Measurements from ENCODE around the gene NRCAM. TPM values are rescaled to one million over a fixed set of nuclear protein-coding genes. Genes with fewer than 3 reads are reported as not detected.

NRCAM gene
- polyA plus RNA-seq, 3 donors: not detected

- H3K79me2 ChIP-seq (ENCODE audit: insufficient read depth, low read length): no peaks in the 10 kb centered on the region
- no peak overlapping the region for H3K9ac ChIP-seq (ENCODE audit: insufficient read depth, low read length, poor library complexity, severe bottlenecking)
- H3K9me3 ChIP-seq (replicated peaks in 1 of 2; ENCODE audit: control insufficient read depth in 1 of 2, insufficient read depth in 1 of 2, low read length in 2 of 2): no peaks in the 10 kb centered on the region
- Mint-ChIP-seq H3K9me3 (no peaks in the 10 kb centered on the region), H3K27me3 (ENCODE audit: low read depth in 3 of 3) (peaks cover 0 to 6% (median 0%) of the 10 kb centered on the region in 3 donors), H3K4me1 (no peaks in the 10 kb centered on the region), H3K36me3 (no peaks in the 10 kb centered on the region), H3K4me3 (no peak overlapping the region), H3K27ac (no peak overlapping the region)
- H3K27me3 ChIP-seq (ENCODE audit: control insufficient read depth in 2 of 2, insufficient read depth in 2 of 2, low read length in 2 of 2): peaks cover 0 to 2% of the 10 kb centered on the region in 2 donors
- H4K20me1 ChIP-seq (ENCODE audit: insufficient read depth, low read length): no peaks in the 10 kb centered on the region
- intact Hi-C loops (cut with micrococcal nuclease): no loop called here
- DNase-seq: no peak
- H3K4me2 ChIP-seq (replicated peaks; ENCODE audit: extremely low read depth, low read length, poor library complexity, severe bottlenecking): no peak overlapping the region
- WGBS (ENCODE audit: insufficient coverage): no CpG with 5 or more reads among the region's 3 CpGs
- no peak overlapping the region for H3K27ac ChIP-seq (ENCODE audit: low read depth in 1 of 2, low read length in 2 of 2)
- TF ChIP-seq CTCF (IDR thresholded peaks at IDR 0.05): no peak
- no peaks in the 10 kb centered on the region for H3K4me1 ChIP-seq (ENCODE audit: control insufficient read depth in 1 of 2, insufficient read depth in 2 of 2, low read length in 2 of 2)
- no peaks in the 10 kb centered on the region for H3K36me3 ChIP-seq (replicated peaks in 1 of 2; ENCODE audit: control insufficient read depth in 1 of 2, insufficient read depth in 2 of 2, low read length in 2 of 2)
- H3K4me3 ChIP-seq (replicated peaks in 1 of 3; ENCODE audit: low read depth in 2 of 3, low read length in 3 of 3): no peak overlapping the region
- H2AFZ ChIP-seq (ENCODE audit: insufficient read depth, low read depth, low read length, poor library complexity, severe bottlenecking): no peak overlapping the region
Observed at GRCh38 chr7:108144931-108145330, 311.3 kb downstream of the NRCAM start.

- DNase-seq: no peak
- H3K27me3 ChIP-seq (ENCODE audit: control insufficient read depth in 2 of 2, insufficient read depth in 2 of 2, low read length in 2 of 2): peaks cover 0 to 2% of the 10 kb centered on the region in 2 donors
- H3K36me3 ChIP-seq (replicated peaks in 1 of 2; ENCODE audit: control insufficient read depth in 1 of 2, insufficient read depth in 2 of 2, low read length in 2 of 2): no peaks in the 10 kb centered on the region
- TF ChIP-seq CTCF (IDR thresholded peaks at IDR 0.05): no peak
- no peaks in the 10 kb centered on the region for H3K79me2 ChIP-seq (ENCODE audit: insufficient read depth, low read length)
- Mint-ChIP-seq H3K27me3 (ENCODE audit: low read depth in 3 of 3) (peaks cover 0 to 3% (median 0%) of the 10 kb centered on the region in 3 donors), H3K36me3 (no peaks in the 10 kb centered on the region), H3K4me3 (no peak overlapping the region), H3K27ac (no peak overlapping the region), H3K4me1 (no peaks in the 10 kb centered on the region), H3K9me3 (no peaks in the 10 kb centered on the region)
- 100% methylated on average over 3 of the region's 6 CpGs for WGBS (ENCODE audit: insufficient coverage)
- no peak overlapping the region for H2AFZ ChIP-seq (ENCODE audit: insufficient read depth, low read depth, low read length, poor library complexity, severe bottlenecking)
- no peaks in the 10 kb centered on the region for H3K4me1 ChIP-seq (ENCODE audit: control insufficient read depth in 1 of 2, insufficient read depth in 2 of 2, low read length in 2 of 2)
- H3K9ac ChIP-seq (ENCODE audit: insufficient read depth, low read length, poor library complexity, severe bottlenecking): no peak overlapping the region
- H3K4me2 ChIP-seq (replicated peaks; ENCODE audit: extremely low read depth, low read length, poor library complexity, severe bottlenecking): no peak overlapping the region
- no peaks in the 10 kb centered on the region for H4K20me1 ChIP-seq (ENCODE audit: insufficient read depth, low read length)
- intact Hi-C loops (cut with micrococcal nuclease): no loop called here
- no peak overlapping the region for H3K4me3 ChIP-seq (replicated peaks in 1 of 3; ENCODE audit: low read depth in 2 of 3, low read length in 3 of 3)
- no peaks in the 10 kb centered on the region for H3K9me3 ChIP-seq (replicated peaks in 1 of 2; ENCODE audit: control insufficient read depth in 1 of 2, insufficient read depth in 1 of 2, low read length in 2 of 2)
- H3K27ac ChIP-seq (ENCODE audit: low read depth in 1 of 2, low read length in 2 of 2): no peak overlapping the region
Observed at GRCh38 chr7:108143658-108144420, 312.4 kb downstream of the NRCAM start.

Data from CD14-positive monocyte (primary cell).